ENCODE measurements around the gene PGA3.

GRCh38 chr11:61194981-61195695 is 8.2 kb upstream of the PGA3 start:
- TF ChIP-seq CTCF (IDR thresholded peaks at IDR 0.05) (no peak), EZH2phosphoT487 (IDR thresholded peaks at IDR 0.05) (no peak), EZH2 (IDR thresholded peaks at IDR 0.05) (no peak)

Measured in neural progenitor cell (in vitro differentiated cells).